KOPT-K1 (cell line): ENCODE results near the gene DESI1.
"Not testable (repeated sequence)": the region's sequence is repeated elsewhere in the genome, so short reads cannot be mapped to it uniquely, and the experiment has no call there.

Source experiments
- H3K27ac ChIP-seq: fragments of 200-600 bp; sonication (generic); 2 replicates; pipeline ENCODE4 v1.5.1; 2016; ENCODE audit warnings: antibody characterized with exemption, mild to moderate bottlenecking, low read depth, low read length; ENCODE audit not compliant: poor library complexity, severe bottlenecking
- H3K36me3 ChIP-seq: fragments of 200-600 bp; sonication (generic); 2 replicates; pipeline ENCODE4 v1.5.1; 2017; ENCODE audit warnings: antibody characterized with exemption, mild to moderate bottlenecking, low read length, moderate library complexity; ENCODE audit not compliant: insufficient read depth
- H3K9me3 ChIP-seq: fragments of 200-600 bp; sonication (generic); 2 replicates; pipeline ENCODE4 v1.5.1; 2017; ENCODE audit warnings: antibody characterized with exemption, low read length, mild to moderate bottlenecking; ENCODE audit not compliant: insufficient read depth, poor library complexity, severe bottlenecking

Gene DESI1

DNA sequence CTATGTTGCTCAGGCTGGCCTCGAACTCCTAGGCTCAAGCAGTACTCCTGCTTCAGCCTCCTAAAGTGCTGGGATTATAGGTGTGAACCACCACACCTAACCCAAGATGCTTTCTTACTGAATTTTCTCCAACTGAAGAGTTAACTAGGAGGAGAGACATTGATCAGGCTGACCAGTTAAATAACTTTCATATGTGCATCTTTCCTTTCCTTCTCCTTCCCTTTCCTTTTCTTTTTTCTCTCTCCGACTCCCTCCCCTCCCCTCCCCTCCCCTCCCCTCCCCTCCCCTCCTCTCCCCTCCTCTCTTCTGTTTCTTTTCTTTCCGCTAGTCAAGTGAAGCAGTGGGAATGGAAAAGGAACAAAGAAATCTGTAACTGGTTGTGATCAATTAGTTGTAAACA lies 26.9 kb upstream of the DESI1 start:
- Histone ChIP-seq H3K9me3 (no peaks in the 10 kb centered on the region), H3K36me3 (peaks cover 97% of the 10 kb centered on the region), H3K27ac (no peak overlapping the region)

DNA sequence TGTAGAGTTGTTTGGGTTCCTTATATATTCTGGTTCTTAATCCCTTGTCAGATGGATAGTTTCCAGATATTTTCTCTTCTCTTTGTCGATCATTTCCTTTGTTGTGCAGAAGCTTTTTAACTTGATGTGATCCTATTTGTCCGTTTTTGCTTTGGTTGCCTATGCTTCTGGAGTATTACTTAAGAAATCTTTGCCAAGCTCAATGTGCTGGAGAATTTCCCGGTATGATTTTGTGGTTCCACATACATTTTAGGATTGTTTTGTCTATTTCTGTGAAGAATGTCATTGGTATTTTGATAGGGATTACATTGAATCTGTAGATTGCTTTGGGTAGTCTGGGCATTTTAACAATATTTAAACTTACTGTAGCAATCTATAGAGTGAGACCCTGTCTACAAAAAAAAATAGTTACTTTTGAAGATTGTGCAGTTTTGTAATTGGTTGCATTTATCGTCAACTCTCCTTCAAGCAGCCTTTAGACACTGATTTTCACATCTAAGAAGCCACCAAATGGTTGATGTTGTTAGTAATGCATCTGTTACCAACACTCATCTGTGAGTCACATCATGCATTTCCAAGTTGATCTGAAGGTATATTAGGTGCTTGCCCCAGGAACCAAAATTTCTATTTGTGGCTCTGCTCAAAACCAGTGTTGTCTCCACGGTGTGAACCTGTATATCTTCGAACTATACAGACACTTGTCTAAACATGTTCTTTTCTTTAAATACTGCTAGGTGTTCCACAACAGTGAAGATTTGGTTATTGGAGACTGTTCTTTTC lies 21.7 kb upstream of the DESI1 start:
- H3K9me3 ChIP-seq, result no peaks in the 10 kb centered on the region
- no peak overlapping the region for H3K27ac ChIP-seq
- H3K36me3 ChIP-seq, result peaks cover 98% of the 10 kb centered on the region

DNA sequence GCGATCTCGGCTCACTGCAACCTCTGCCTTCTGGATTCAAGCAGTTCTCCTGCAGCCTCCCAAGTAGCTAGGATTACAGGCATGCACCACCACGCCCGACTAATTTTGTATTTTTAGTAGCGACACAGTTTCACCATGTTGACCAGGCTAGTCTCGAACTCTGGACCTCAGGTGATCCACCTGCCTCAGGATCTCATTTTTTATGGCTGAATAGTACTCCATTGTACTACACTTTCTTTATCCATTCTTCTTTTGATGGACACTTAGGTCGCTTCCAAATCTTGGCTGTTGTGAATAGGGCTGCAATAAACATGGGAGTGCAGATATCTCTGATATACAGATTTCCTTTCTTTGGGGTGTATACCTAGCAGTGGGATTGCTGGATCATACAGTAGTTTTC lies 21.0 kb upstream of the DESI1 start:
- Histone ChIP-seq H3K36me3 (peaks cover 98% of the 10 kb centered on the region), H3K27ac (no peak overlapping the region), H3K9me3 (no peaks in the 10 kb centered on the region)

DNA sequence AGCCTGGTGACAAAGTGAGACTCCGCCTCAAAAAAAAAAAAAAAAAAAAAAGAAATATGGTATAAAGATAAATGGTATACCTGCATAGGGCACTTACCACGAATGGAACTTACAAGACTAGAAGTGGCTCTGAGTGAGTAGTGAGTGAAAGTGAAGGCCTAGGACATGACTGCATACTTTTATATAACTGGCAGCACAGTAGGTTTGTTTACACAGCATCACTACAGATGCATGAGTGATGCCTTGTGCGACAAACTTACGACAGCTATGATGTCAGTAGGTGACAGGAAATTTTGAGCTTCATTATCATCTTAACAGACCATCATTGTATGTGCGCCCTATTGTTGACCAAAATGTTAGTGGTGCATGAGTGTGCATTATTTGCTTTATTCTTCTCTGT lies 17.9 kb upstream of the DESI1 start:
- no peaks in the 10 kb centered on the region for H3K9me3 ChIP-seq
- H3K36me3 ChIP-seq, result peaks cover 99% of the 10 kb centered on the region
- no peak overlapping the region for H3K27ac ChIP-seq

DNA sequence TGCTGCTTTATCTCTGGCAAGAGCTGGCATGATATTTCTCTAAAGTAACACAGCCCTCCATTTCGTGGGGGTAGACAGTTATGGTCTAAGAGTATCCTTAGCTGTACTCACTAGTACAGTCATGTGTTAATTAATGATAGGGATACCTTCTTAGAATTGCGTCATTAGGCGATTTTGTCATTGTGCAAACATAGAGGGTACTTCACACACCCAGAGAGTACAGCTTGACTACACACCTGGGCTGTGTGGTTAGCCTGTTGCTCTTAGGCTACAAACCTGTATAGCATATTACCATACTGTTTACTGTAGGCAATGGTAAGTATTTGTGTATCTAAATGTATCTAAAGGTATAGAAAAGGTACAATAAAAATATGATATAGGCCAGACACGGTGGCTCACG lies 17.3 kb upstream of the DESI1 start:
- H3K9me3 ChIP-seq, result no peaks in the 10 kb centered on the region
- H3K27ac ChIP-seq, result no peak overlapping the region
- H3K36me3 ChIP-seq, result peaks cover 100% of the 10 kb centered on the region

DNA sequence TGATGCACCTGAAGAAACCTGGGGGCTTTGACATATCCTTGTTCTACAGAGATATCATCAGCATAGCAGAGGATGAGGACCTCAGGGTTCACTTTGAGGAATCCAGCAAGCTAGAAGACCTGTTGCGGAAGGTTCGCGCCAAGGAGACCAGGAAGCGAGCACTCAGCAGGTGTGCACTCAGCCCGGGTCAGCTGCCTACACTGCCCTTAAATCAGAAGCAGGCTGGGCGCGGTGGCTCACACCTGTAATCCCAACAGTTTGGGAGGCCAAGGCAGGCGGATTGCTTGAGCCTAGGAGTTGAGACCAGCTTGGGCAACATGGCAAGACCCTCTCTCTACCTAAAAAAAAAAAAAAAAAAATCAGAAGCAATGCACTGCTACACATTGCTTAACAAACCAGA lies 16.8 kb upstream of the DESI1 start:
- H3K9me3 ChIP-seq, H3K27ac ChIP-seq: not testable (repeated sequence)
- H3K36me3 ChIP-seq, result peaks cover 100% of the 10 kb centered on the region

DNA sequence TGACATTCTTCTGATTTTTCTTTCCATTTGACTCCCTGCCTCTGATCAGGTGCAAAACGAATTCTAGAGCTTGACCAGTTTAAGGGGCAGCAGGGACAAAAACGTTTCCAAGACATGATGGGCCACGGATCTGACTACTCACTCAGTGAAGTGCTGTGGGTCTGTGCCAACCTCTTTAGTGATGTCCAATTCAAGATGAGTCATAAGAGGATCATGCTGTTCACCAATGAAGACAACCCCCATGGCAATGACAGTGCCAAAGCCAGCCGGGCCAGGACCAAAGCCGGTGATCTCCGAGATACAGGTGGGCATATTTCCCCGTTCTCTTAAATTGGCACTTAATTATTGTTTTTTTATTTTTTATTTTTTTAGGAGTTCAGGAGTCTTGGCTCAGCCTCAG lies 15.6 kb upstream of the DESI1 start:
- Histone ChIP-seq H3K9me3 (no peaks in the 10 kb centered on the region), H3K36me3 (peaks cover 97% of the 10 kb centered on the region), H3K27ac (no peak overlapping the region)

DNA sequence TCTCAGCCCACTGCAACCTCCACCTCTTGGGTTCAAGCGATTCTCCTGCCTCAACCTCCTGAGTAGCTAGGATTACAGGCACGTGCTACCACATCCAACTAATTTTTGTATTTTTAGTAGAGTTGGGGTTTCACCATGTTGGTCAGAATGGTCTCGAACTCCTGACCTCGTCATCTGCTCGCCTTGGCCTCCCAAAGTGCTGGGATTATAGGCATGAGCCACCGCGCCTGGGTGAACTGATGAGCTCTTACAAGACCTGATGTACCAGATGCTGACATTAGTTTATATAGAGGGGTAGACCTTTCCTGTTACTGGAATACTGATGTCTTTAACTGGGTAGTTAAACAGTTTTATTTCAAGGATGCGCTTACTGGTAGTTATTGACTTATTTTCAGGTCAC lies 13.8 kb upstream of the DESI1 start:
- not testable (repeated sequence) for H3K9me3 ChIP-seq, H3K27ac ChIP-seq
- H3K36me3 ChIP-seq, result peaks cover 92% of the 10 kb centered on the region

DNA sequence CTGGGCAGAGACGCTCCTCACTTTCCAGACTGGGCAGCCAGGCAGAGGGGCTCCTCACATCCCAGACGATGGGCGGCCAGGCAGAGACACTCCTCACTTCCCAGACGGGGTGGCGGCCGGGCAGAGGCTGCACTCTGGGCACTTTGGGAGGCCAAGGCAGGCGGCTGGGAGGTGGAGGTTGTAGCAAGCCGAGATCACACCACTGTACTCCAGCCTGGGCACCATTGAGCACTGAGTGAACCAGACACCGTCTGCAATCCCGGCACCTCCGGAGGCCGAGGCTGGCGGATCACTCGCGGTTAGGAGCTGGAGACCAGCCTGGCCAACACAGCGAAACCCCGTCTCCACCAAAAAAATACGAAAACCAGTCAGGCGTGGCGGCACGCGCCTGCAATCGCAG lies 10.8 kb upstream of the DESI1 start:
- H3K27ac ChIP-seq, H3K9me3 ChIP-seq: not testable (repeated sequence)
- H3K36me3 ChIP-seq, result peaks cover 92% of the 10 kb centered on the region

DNA sequence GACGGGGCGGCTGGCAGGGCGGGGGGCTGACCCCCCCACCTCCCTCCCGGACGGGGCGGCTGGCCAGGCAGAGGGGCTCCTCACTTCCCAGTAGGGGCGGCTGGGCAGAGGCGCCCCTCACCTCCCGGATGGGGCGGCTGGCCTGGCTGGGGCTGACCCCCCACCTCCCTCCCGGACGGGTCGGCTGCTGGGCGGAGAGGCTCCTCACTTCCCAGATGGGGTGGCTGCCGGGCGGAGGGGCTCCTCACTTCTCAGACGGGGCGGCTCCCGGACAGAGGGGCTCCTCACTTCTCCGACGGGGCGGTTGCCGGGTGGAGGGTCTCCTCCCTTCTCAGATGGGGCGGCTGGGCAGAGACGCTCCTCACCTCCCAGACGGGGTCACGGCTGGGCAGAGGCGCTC lies 10.3 kb upstream of the DESI1 start:
- H3K27ac ChIP-seq, H3K9me3 ChIP-seq: not testable (repeated sequence)
- peaks cover 92% of the 10 kb centered on the region for H3K36me3 ChIP-seq

DNA sequence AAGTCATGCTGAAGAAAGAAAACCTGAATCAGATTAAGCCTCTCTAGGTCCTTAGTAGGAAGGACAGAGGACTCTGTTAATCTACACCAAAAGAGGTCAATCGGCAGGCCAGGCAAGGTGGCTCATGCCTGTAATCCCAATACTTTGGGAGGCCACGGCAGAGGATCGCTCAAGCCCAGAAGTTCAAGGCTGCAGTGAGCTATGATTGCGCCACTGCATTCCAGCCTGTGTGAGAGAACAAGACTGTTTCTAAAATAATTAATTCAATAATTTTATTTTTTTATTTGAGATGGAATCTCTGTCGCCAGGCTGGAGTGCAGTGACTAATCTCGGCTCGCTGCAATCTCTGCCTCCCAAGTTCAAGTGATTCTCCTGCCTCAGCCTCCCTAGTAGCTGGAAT lies 4.7 kb upstream of the DESI1 start:
- no peak overlapping the region for H3K27ac ChIP-seq
- peaks cover 77% of the 10 kb centered on the region for H3K36me3 ChIP-seq
- H3K9me3 ChIP-seq, result no peaks in the 10 kb centered on the region

DNA sequence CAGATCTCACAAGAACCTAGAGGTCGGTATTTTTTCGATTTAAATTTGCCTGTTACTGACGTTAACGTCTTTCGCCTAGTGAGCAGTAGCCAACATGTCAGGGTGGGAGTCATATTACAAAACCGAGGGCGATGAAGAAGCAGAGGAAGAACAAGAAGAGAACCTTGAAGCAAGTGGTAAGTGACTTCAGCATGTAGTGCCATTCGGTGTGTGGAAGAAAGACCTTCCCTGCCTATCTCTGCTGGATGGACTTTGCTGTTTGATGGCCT lies 1.0 kb upstream of the DESI1 start:
- H3K27ac ChIP-seq, result peak overlapping the region; percentile 97
- H3K9me3 ChIP-seq, result no peaks in the 10 kb centered on the region
- peaks cover 39% of the 10 kb centered on the region for H3K36me3 ChIP-seq

DNA sequence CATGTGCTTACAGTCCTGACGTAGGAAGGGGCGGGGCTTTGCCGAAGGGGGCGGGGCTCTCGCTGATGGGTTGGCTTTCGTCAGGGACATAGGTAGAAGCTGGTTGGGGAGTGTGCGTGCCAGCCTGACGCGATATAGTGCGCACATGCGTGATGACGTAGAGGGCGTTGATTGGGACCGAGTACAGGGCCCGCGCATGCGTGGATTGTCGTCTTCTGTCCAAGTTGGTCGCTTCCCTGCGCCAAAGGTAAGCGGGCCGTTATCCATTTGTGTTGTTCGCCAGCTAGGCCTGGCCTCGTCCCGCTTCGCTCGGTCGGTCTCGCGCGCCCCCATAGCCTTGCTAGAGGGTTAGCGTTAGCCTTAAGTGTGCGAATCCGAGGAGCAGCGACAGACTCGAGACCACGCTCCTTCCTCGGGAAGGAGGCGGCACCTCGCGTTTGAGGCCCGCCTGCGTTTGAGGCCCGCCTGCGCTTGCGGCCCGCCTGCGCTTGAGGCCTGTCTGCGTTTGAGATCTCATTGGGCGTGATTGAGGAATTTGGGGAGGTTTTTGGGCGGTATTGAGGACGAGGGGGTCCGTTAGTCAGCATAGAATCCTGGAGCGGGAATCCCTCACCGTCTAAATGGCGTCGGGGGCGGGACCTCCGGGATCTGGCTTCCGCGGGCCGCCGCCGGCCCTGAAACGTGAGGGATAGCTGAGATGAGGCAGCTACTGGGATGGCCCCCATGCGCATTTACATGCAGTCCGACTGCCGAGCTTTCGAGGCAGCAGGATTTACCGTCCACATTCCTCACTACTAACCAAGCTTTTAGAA lies 462 bp upstream of the DESI1 start, which contains the start of gene XRCC6:
XRCC6 (plus strand) TSS at position 197 of the 812 bp plus-strand sequence. CDS start 710 bp downstream, outside the sequence.
- Histone ChIP-seq H3K27ac (peak within 1 kb of the TSS; percentile 97), H3K36me3 (peaks cover 34% of the 10 kb centered on the region), H3K9me3 (no peaks in the 10 kb centered on the region)

DNA sequence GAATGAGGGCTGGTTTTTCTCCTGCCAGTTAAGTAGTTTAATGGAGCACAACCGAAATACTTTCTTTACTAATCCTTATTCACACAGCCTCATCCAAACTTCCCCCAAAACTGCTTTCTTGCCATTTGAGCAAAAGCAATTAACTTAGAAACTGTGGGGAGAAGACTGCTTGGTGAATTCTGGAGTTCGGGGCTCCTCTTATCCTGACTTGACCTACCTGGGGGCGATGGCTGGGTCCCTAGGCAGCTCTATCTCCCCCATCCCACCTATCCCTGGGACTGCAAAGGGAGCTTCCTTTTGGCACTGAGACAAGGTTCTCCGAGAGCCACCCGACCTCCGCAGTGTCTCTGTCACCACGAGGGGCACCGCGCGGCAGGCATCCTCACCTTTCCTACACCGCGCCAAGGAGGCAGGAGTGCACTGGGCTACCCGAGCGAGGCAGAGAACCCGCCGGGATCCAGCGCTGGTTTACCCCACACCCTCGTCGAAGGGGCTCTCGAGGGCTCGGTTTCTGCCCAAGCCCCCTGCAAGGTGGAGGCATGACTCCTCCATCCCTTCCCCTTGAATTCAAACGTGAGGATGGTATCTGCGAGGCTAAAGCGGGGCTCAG lies 759 bp downstream of the DESI1 start:
- H3K36me3 ChIP-seq, result peaks cover 22% of the 10 kb centered on the region
- peak overlapping the region; percentile 97 for H3K27ac ChIP-seq
- H3K9me3 ChIP-seq, result no peaks in the 10 kb centered on the region

DNA sequence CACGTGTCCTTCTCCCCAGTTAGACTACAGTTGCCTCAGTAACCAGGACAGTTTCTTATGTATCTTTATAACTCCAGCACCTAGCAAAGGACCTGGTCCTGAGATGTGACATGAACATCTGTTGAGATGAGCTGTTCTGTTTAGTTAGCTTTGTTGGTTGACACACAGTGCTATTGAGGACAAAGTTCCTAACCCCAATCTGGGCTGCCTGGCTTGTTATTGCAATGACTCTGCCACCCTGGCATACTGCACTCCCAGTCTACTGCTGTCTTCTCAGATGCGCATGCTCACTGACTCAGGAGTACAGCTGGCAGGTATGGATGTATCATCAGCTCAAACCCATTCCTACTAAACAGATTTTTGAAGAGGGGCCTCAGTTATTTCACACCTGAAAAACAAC lies 7.4 kb downstream of the DESI1 start:
- peaks cover 8% of the 10 kb centered on the region; the same call in 1 of the 2 replicates for H3K36me3 ChIP-seq
- no peak overlapping the region for H3K27ac ChIP-seq
- no peaks in the 10 kb centered on the region for H3K9me3 ChIP-seq
